Left lobe of liver (tissue), 2 donors: ENCODE data around the gene BHLHA9. TPM values are rescaled to one million over a fixed set of nuclear protein-coding genes. Genes with fewer than 3 reads are reported as not detected.
A peak's percentile ranks its signal among the peaks of the same experiment; 100 is the strongest.
"Not testable (repeated sequence)": the region's sequence is repeated elsewhere in the genome, so short reads cannot be mapped to it uniquely, and the experiment has no call there.

Source experiments
- ATAC-seq: fragments of 200-7000 bp; cut with Tn5 transposase; one replicate; pipeline ENCODE4 v1.9.1; 2020; ENCODE audit warnings: mild to moderate bottlenecking, moderate library complexity
- DNase-seq: peaks from one replicate; pipeline ENCODE4 v3.0.0-alpha.2; 2020; ENCODE audit warnings: low spot score
- total RNA-seq: library from RNA; stranded (reverse); gene quantifications from one replicate; pipeline ENCODE4 v1.2.1, GENCODE V29; 2021
- donor health status: DM: no; HTN: no; CAD: no; lungs with moderate emphysema.
- donor health status: DM: no; HTN: yes; CAD: no.

BHLHA9 gene
- total RNA-seq, 1 donor from 2014 or later = 0.20 TPM

- no peak for DNase-seq
- peak; percentile 26 for ATAC-seq
These were observed 28.4 kb downstream of the BHLHA9 start for GRCh38 chr17:1298606-1299005.

DNA sequence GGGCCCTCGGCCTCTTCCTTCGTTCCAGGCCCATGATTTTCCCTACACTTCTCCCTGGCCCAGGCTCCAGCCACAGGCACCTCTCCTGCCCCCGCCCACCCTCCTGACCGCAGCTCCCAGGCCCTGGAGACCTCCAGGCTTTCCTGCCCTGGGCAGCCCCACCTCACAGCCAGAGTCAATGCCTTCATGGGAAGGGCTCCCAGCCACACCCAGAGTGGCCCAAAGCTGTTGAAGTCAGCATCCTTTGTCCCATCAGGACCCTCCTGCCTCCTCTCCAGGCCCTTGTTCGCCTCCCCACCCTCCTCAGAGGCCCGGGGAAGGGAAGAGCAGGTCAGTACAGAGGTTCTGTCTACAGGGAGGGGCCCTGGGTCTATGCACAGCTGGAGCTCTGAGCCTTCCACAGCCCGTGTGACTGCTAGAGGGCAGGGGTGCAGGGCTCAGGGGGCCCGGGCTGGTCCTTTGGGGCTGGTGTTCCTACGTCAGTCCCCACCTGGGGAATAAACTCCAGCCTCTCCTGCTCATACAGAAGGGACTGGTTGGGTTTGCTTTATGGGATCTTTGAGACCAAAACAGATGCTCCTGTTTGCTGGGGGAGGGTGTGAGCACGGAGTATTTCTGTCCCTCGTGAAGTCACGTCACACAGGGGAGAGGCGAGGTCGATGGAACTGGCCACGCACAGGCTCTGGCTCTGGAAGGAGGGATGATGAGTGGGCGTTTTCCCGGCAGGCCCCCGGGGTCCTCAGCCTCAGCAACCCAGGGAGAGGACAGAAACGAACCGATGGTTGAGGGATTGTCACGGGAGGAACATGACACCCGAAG is 29.5 kb downstream of the BHLHA9 start:
- DNase-seq (no peak), ATAC-seq (no peak)

DNA sequence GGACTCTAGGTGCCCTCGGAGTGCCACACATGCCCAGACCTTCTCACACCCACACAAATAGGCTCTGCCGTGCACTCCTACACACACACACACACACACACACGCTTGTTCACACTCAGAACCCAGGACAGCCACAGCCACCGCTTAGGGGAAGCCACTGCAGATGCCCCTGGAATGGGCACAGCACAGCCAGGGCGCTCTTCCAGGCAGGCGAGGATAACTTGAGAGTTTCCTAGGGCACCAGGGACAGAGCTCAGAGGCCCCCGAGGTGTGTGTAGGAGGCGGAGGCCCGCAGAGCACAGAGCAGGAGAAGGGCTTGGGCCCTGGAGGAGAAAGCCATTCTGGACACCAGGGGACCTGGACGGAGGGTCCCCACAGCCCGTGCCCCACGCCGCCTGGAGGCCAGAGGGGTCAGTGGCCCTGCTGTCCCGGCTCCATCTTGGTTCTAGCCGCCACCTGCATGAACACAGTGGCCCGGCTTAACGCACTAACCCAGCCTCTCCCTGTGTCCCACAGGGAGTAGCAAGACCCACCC is 30.2 kb downstream of the BHLHA9 start:
- ATAC-seq (no peak), DNase-seq (no peak)

GRCh38 chr17:1301546-1301945 is 31.3 kb downstream of the BHLHA9 start:
- ATAC-seq = no peak
- no peak for DNase-seq

DNA sequence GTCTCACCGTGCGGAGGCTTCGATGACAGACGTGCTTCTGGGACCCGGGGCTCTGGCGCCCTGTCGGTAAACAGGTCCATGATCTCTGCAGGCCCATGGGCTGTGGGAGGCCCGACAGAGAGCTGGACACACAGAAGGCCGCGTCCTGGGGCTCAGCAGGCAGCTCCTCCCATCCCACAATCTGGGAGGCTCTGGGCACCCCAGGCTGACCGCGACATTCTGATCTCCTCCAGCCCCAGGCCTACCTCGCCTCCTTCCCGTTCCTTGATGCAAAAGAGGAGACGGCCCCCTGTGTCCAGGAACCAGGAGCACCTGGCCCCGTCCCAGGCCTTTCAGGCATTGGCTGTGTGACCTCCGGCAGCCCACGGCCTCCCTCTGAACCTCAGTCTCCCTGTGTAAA is 32.5 kb downstream of the BHLHA9 start:
- ATAC-seq (no peak), DNase-seq (no peak)

GRCh38 chr17:1304522-1304921 is 34.3 kb downstream of the BHLHA9 start:
- no peak for ATAC-seq

DNA sequence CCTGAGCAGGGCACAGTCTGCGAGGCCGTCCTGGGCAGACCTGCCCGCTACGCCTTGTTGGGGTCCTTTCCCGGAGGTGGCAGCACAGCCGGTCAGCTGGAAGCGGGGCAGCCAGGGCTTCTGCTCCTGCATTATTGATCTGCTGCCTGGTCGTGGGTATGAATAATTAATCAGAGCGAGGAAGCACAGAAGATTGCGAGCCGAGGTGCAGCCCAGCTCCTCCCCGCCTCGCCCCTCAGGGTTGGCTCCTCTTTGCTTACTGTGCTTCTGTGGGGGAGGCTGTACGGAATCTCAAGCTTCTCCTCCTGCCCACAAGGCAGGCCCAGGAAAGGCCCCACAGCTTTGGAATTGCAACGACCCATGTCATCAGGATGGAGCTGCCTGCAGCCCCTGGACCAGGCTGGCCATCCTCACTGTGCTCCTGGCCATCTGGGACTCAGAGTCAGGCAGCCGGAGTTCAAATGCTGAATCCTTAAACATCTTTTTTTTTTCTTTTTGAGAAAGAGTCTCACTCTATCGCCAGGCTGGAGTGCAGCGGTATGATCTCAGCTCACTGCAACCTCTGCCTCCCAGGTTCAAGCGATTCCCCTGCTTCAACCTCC is 34.8 kb downstream of the BHLHA9 start:
- DNase-seq (no peak), ATAC-seq (no peak)

More at GRCh38 chr17:1304522-1304921, 34.3 kb downstream of the BHLHA9 start:
- DNase-seq = no peak

DNA sequence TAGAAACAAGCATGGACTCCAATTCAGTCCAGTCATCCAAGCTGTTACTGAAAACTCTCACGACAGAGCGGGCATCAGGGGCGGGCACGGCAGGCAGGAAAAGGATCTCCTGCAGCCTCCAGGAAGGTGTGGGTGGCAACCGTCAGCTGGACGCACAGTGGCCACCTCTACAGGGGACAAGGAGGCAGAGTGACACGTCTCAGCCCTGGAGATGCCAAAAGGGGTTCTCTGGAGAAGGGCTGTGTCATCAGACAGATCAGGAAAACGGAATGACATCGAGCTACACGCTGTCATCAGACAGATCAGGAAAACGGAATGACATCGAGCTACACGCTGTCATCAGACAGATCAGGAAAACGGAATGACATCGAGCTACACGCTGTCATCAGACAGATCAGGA is 37.6 kb downstream of the BHLHA9 start:
- ATAC-seq, DNase-seq: not testable (repeated sequence)

DNA sequence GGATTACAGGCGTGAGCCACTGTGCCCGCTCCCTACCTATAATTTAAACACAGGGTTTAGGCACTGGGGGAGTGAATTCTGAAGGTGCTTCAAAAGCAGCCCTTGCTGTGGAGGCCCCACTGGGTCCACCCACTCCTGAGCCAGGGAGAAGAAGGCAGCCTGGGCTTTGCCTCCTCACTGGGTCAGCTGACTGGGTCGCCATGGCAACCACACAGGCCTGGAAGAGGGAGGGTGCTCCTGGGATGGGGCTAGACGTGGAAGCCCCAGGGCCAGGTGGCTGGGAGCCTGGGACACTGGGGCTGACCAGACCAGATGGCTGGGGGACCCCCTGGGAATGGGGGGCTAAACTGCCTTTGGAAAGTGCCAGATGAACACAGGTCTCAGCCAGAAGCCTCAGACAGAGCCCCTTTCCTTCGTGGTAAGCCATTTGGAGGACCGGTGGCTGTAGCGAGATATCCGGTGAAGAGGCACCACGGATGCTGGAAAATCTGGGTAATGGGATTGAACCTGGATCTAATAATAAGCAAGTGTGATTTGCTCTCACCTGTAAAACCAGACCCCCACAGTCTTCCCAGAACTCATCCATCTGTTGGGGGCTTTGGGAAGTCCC is 42.1 kb downstream of the BHLHA9 start:
- ATAC-seq (no peak), DNase-seq (no peak)

- DNase-seq = no peak
- no peak for ATAC-seq
These were observed 43.2 kb downstream of the BHLHA9 start for GRCh38 chr17:1313270-1314005.

DNA sequence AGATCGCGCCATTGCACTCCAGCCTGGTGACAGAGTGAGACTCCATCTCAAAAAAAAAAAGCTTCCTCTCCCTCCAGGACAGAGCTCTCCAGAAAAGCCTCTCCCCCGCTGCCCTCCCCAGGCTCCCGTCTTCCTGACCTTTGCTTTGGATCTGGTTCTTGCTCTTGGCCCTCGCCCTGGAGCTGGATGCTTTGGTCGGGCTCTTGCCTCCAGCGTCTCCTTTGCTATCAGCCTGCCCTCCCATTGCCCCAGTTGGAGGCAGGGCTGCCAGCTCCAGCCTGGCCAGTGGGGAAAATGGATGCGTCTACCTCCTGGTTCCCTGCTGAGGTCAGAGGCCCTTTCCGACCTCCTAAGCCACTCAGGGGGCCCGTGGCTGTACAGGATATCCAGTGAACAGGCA is 45.2 kb downstream of the BHLHA9 start:
- ATAC-seq (no peak), DNase-seq (no peak)

DNA sequence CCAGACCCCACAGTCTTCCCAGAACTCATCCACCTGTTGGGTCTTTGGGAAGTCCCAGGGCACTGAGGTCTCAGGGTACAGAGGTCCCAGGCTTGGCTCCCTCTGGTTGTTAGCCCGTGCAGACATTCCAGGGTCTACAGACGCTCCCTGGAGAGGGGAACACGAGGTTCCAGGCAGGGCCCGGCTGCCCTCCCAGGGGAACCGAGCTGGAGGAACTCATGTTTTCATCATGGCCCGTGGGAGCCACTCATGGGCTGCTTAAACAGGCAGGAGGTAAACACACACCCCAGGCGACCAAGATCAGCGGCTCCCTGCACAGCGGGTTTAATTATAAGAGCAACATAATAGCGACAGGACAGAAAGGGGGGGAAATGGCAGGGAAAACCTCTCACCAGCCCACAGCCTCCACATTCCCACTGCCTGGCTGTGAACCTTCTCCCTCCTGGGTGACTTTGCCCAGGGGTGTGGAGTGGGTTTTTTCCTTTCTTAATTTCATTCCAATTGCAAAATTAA is 45.7 kb downstream of the BHLHA9 start:
- no peak for DNase-seq
- no peak for ATAC-seq

Other genes with a start within 250 kb of the BHLHA9 start
- 13.4 TPM for gene ABR, start 90.5 kb upstream of the BHLHA9 start, total RNA-seq
- gene TRARG1, start 9.2 kb downstream of the BHLHA9 start, total RNA-seq = not detected
- gene YWHAE, start 129.8 kb downstream of the BHLHA9 start, total RNA-seq = 174 TPM
- 33.7 TPM for gene CRK, start 185.8 kb downstream of the BHLHA9 start, total RNA-seq
- gene MYO1C, start 222.2 kb downstream of the BHLHA9 start, total RNA-seq = 62.5 TPM
- 11.9 TPM for gene INPP5K, start 246.2 kb downstream of the BHLHA9 start, total RNA-seq